Stimulated activated CD4-positive, alpha-beta T cell treated with anti-CD3 and anti-CD28 coated beads, Interleukin-4, amount 100 ng/mL, for 4 hours (primary cell): ENCODE results near the gene CAPG.
A peak's percentile ranks its signal among the peaks of the same experiment; 100 is the strongest.

Experiments used
- DNase-seq, 2 experiments: peaks; one replicate each; pipeline ENCODE4 v3.0.0-alpha.2; 2020

CAPG gene

GRCh38 chr2:85438201-85439024, 28.2 kb upstream of the CAPG start:
- DNase-seq = no peak

GRCh38 chr2:85437488-85438200, 27.5 kb upstream of the CAPG start:
- peak; percentile 65 to 67 for DNase-seq

- DNase-seq = no peak
Observed at GRCh38 chr2:85436836-85437487, 26.8 kb upstream of the CAPG start.

GRCh38 chr2:85435981-85436835, 26.0 kb upstream of the CAPG start:
- DNase-seq = no peak

GRCh38 chr2:85435220-85435958, 25.2 kb upstream of the CAPG start:
- DNase-seq = no peak

GRCh38 chr2:85434696-85435095, 24.5 kb upstream of the CAPG start:
- no peak for DNase-seq

- no peak for DNase-seq
Observed at GRCh38 chr2:85433511-85434089, 23.4 kb upstream of the CAPG start.

GRCh38 chr2:85431570-85432205, 21.5 kb upstream of the CAPG start:
- no peak for DNase-seq

GRCh38 chr2:85430752-85431569, 20.8 kb upstream of the CAPG start:
- no peak for DNase-seq

- no peak for DNase-seq
Observed at GRCh38 chr2:85429924-85430289, 19.7 kb upstream of the CAPG start.

- DNase-seq = no peak
Observed at GRCh38 chr2:85429213-85429923, 19.2 kb upstream of the CAPG start.

- DNase-seq = no peak
Observed at GRCh38 chr2:85428343-85428881, 18.2 kb upstream of the CAPG start.

- no peak for DNase-seq
Observed at GRCh38 chr2:85427300-85427835, 17.2 kb upstream of the CAPG start.

- no peak for DNase-seq
Observed at GRCh38 chr2:85425588-85425987, 15.4 kb upstream of the CAPG start.

- no peak for DNase-seq
Observed at GRCh38 chr2:85423525-85423924, 13.4 kb upstream of the CAPG start.

GRCh38 chr2:85422072-85422457, 11.9 kb upstream of the CAPG start:
- no peak for DNase-seq

- no peak for DNase-seq
Observed at GRCh38 chr2:85421260-85422071, 11.3 kb upstream of the CAPG start.
